Sigmoid colon (tissue), 7 donors: ENCODE results near the gene KRT14. TPM values are rescaled to one million over a fixed set of nuclear protein-coding genes. Genes with fewer than 3 reads are reported as not detected.
A peak's percentile ranks its signal among the peaks of the same experiment; 100 is the strongest.
"Not testable (repeated sequence)": the region's sequence is repeated elsewhere in the genome, so short reads cannot be mapped to it uniquely, and the experiment has no call there.

Experiments
- DNase-seq: peaks from one replicate; pipeline ENCODE4 v3.0.0-alpha.2; 2019
- H3K27ac ChIP-seq, 4 donors: fragments of 200-600 bp; sonication (generic); one replicate each; pipeline ENCODE4 v1.5.1; 2016 to 2019; ENCODE audit warnings: mild to moderate bottlenecking in 1 of 4
- H3K27me3 ChIP-seq, 3 donors: fragments of 200-600 bp; sonication (generic); one replicate each; pipeline ENCODE4 v1.5.1; 2019; ENCODE audit warnings: mild to moderate bottlenecking in 1 of 3
- H3K36me3 ChIP-seq, 4 donors: fragments of 200-600 bp; sonication (generic); one replicate each; pipeline ENCODE4 v1.5.1; 2016 to 2019
- H3K4me1 ChIP-seq, 4 donors: fragments of 200-600 bp; sonication (generic); one replicate each; pipeline ENCODE4 v1.5.1; 2017 to 2019
- H3K4me3 ChIP-seq, 4 donors: fragments of 200-600 bp; sonication (generic); one replicate each; pipeline ENCODE4 v1.5.1; 2017 to 2019; ENCODE audit warnings: mild to moderate bottlenecking in 2 of 4, moderate library complexity in 1 of 4
- H3K9me3 ChIP-seq, 4 donors: fragments of 200-600 bp in 3 of 4; sonication (generic) in 3 of 4; one replicate each; pipeline versions ENCODE4 v1.5.1 to v1.6.1; 2013 to 2019
- CTCF ChIP-seq, 4 experiments: fragments of 450-650 bp in 3 of 4; fragments of 200-600 bp in 1 of 4; IDR thresholded peaks; one replicate each; pipeline ENCODE4 v1.5.1; 2016 to 2019; ENCODE audit warnings: antibody characterized with exemption in 4 of 4, mild to moderate bottlenecking in 3 of 4, moderate library complexity in 2 of 4
- EP300 ChIP-seq, 4 donors: sonication (generic); formaldehyde crosslinking; IDR thresholded peaks; one replicate each; pipeline ENCODE4 v1.6.1; 2017; ENCODE audit warnings: antibody characterized with exemption in 4 of 4
- POLR2A ChIP-seq, 2 donors: fragments of 450-650 bp; IDR thresholded peaks; one replicate each; pipeline ENCODE4 v1.6.1; 2016; ENCODE audit warnings: antibody characterized with exemption in 2 of 2, mild to moderate bottlenecking in 2 of 2, moderate library complexity in 2 of 2
- POLR2AphosphoS5 ChIP-seq, 4 donors: sonication (generic); formaldehyde crosslinking; IDR thresholded peaks; one replicate each; pipeline ENCODE4 v1.6.1; 2017; ENCODE audit warnings: antibody characterized with exemption in 4 of 4
- WGBS, 2 donors: extraction: QIAGEN DNeasy Blood & Tissue Kit; methylation state at CpG; one replicate each; pipeline ENCODE4 v1.1.7; 2013; 5-methylcytosine and 5-hydroxymethylcytosine counted together
- intact Hi-C: fragments of 100-400 bp; cut with DNase I; formaldehyde crosslinking; loops from one replicate; pipeline ENCODE4 v1.15.1; 2023
- polyA plus RNA-seq, 3 donors: library from polyadenylated mRNA; stranded (reverse); fragments of 200-250 nt; gene quantifications; one replicate each; pipeline ENCODE4 v1.2.3, GENCODE V29; 2013
- total RNA-seq, 4 donors: library from RNA; depleted of rRNA; stranded (reverse); fragments of >200 nt; gene quantifications; one replicate each; pipeline ENCODE4 v1.1.0, GENCODE V29; 2016
- donor health status: healthy with polysubstance abuse.
- donor health status: Bipolar disorder and iron deficiency.
- donor health status: healthy.

Gene KRT14
- total and polyA plus RNA-seq, 7 donors: 0.15 to 3.6 (median 1.4) TPM; not detected in 4

- Histone ChIP-seq H3K36me3 (no peaks in the 10 kb centered on the region), H3K4me1 (no peaks in the 10 kb centered on the region), H3K27me3 (no peaks in the 10 kb centered on the region), H3K9me3 (no peaks in the 10 kb centered on the region), H3K27ac (no peak overlapping the region), H3K4me3 (no peak overlapping the region)
- DNase-seq: no peak
- no peak for TF ChIP-seq CTCF (IDR thresholded peaks at IDR 0.05)
- TF ChIP-seq POLR2A (IDR thresholded peaks at IDR 0.05): no peak
- TF ChIP-seq EP300 (IDR thresholded peaks at IDR 0.05): no peak
- TF ChIP-seq POLR2AphosphoS5 (IDR thresholded peaks at IDR 0.05): no peak
- intact Hi-C loops: no loop called here
- 82 to 86% methylated on average over 10 of the region's 10 CpGs for WGBS, 2 donors
Measured at GRCh38 chr17:41629316-41629715, 42.6 kb upstream of the KRT14 start.

- WGBS, 2 donors: 87 to 89% methylated on average over 11 of the region's 11 CpGs
- H3K4me3 ChIP-seq, H3K27ac ChIP-seq, intact Hi-C loops, DNase-seq, H3K36me3 ChIP-seq, H3K27me3 ChIP-seq, H3K9me3 ChIP-seq, H3K4me1 ChIP-seq: not testable (repeated sequence)
Measured at GRCh38 chr17:41628621-41629255, 42.0 kb upstream of the KRT14 start.

- H3K36me3 ChIP-seq, intact Hi-C loops, H3K27ac ChIP-seq, DNase-seq, H3K4me3 ChIP-seq, H3K9me3 ChIP-seq, H3K4me1 ChIP-seq, H3K27me3 ChIP-seq: not testable (repeated sequence)
- 73 to 78% methylated on average over 1 of the region's 1 CpG for WGBS, 2 donors
Measured at GRCh38 chr17:41628073-41628370, 41.3 kb upstream of the KRT14 start.

GRCh38 chr17:41627316-41628072, 40.8 kb upstream of the KRT14 start:
- Histone ChIP-seq H3K36me3 (no peaks in the 10 kb centered on the region), H3K4me3 (no peak overlapping the region), H3K9me3 (no peaks in the 10 kb centered on the region), H3K4me1 (no peaks in the 10 kb centered on the region), H3K27ac (no peak overlapping the region), H3K27me3 (peaks cover 0 to 3% (median 0%) of the 10 kb centered on the region in 3 donors)
- 89% methylated on average over 23 of the region's 23 CpGs for WGBS, 2 donors
- TF ChIP-seq CTCF (IDR thresholded peaks at IDR 0.05) (no peak), EP300 (IDR thresholded peaks at IDR 0.05) (no peak), POLR2A (IDR thresholded peaks at IDR 0.05) (no peak), POLR2AphosphoS5 (IDR thresholded peaks at IDR 0.05) (no peak)
- DNase-seq: no peak
- intact Hi-C loops: no loop called here

GRCh38 chr17:41626914-41627295, 40.2 kb upstream of the KRT14 start:
- intact Hi-C loops, H3K4me1 ChIP-seq, H3K4me3 ChIP-seq, H3K36me3 ChIP-seq, H3K27me3 ChIP-seq, H3K27ac ChIP-seq, DNase-seq, H3K9me3 ChIP-seq: not testable (repeated sequence)
- WGBS, 2 donors: 87% methylated on average over 5 of the region's 5 CpGs

GRCh38 chr17:41626028-41626913, 39.6 kb upstream of the KRT14 start:
- H3K27me3 ChIP-seq, intact Hi-C loops, H3K36me3 ChIP-seq, H3K4me3 ChIP-seq, H3K9me3 ChIP-seq, H3K4me1 ChIP-seq, H3K27ac ChIP-seq: not testable (repeated sequence)
- 78 to 88% methylated on average over 17 of the region's 17 CpGs for WGBS, 2 donors
- DNase-seq: peak; percentile 41
